Breast epithelium (tissue), 4 donors: Measurements from ENCODE around the gene MFSD11. TPM values are rescaled to one million over a fixed set of nuclear protein-coding genes. Genes with fewer than 3 reads are reported as not detected.

ENCODE experiments used
- DNase-seq, 2 donors: peaks; one replicate each; pipeline ENCODE4 v3.0.0-alpha.2; 2019; ENCODE audit warnings: low spot score in 2 of 2
- H3K27ac ChIP-seq, 2 donors: fragments of 200-600 bp; sonication (generic) in 1 of 2; one replicate each; pipeline ENCODE4 v1.5.1; 2016 to 2019; ENCODE audit warnings: mild to moderate bottlenecking in 1 of 2
- H3K27me3 ChIP-seq, 2 donors: fragments of 200-600 bp; sonication (generic) in 1 of 2; one replicate each; pipeline versions ENCODE4 v1.5.1 to v1.6.0; 2017 to 2019; ENCODE audit warnings: control low read depth in 1 of 2, mild to moderate bottlenecking in 1 of 2
- H3K36me3 ChIP-seq: fragments of 200-600 bp; one replicate; pipeline ENCODE4 v1.5.1; 2019
- H3K4me1 ChIP-seq, 2 donors: fragments of 200-600 bp; sonication (generic); one replicate each; pipeline ENCODE4 v1.5.1; 2016 to 2019; ENCODE audit warnings: control low read depth in 1 of 2
- H3K4me3 ChIP-seq, 3 donors: fragments of 200-600 bp; sonication (generic); 1 replicate in 2 of 3; 2 replicates in 1 of 3; pipeline ENCODE4 v1.5.1; 2016 to 2019; ENCODE audit warnings: mild to moderate bottlenecking in 3 of 3, moderate library complexity in 2 of 3
- H3K9me3 ChIP-seq, 2 donors: fragments of 200-600 bp; sonication (generic) in 1 of 2; one replicate each; pipeline ENCODE4 v1.5.1; 2016 to 2019; ENCODE audit warnings: control low read depth in 1 of 2
- CTCF ChIP-seq, 3 donors: fragments of 450-650 bp; IDR thresholded peaks; one replicate each; pipeline ENCODE4 v1.5.1; 2016 to 2017; ENCODE audit warnings: antibody characterized with exemption in 3 of 3, mild to moderate bottlenecking in 3 of 3, moderate library complexity in 3 of 3
- POLR2A ChIP-seq: fragments of 450-650 bp; IDR thresholded peaks from one replicate; pipeline ENCODE4 v1.6.1; 2016; ENCODE audit warnings: antibody characterized with exemption, mild to moderate bottlenecking, moderate library complexity
- POLR2AphosphoS5 ChIP-seq, 3 donors: sonication (generic); formaldehyde crosslinking; IDR thresholded peaks; one replicate each; pipeline ENCODE4 v1.6.1; 2017; ENCODE audit warnings: antibody characterized with exemption in 3 of 3
- intact Hi-C: fragments of 100-400 bp; cut with DNase I; formaldehyde crosslinking; loops from one replicate; pipeline ENCODE4 v1.15.1; 2023; ENCODE audit warnings: low total_unique reads
- total RNA-seq, 3 donors: library from RNA; depleted of rRNA; stranded (reverse); fragments of >200 nt; gene quantifications; one replicate each; pipeline ENCODE4 v1.1.0, GENCODE V29; 2016

MFSD11 gene
- total RNA-seq, 3 donors from 2014 or later = 20.6 to 42.6 (median 23.6) TPM

GRCh38 chr17:76758570-76758969, 20.7 kb downstream of the MFSD11 start:
- Histone ChIP-seq H3K4me1 (no peaks in the 10 kb centered on the region), H3K4me3 (no peak overlapping the region), H3K36me3 (no peaks in the 10 kb centered on the region), H3K9me3 (no peaks in the 10 kb centered on the region), H3K27me3 (no peaks in the 10 kb centered on the region), H3K27ac (no peak overlapping the region)
- intact Hi-C loops = no loop called here
- DNase-seq = no peak
- TF ChIP-seq POLR2AphosphoS5 (IDR thresholded peaks at IDR 0.05) (no peak), POLR2A (no peak), CTCF (IDR thresholded peaks at IDR 0.05) (no peak)

- intact Hi-C loops = no loop called here
- no peak overlapping the region for H3K27ac ChIP-seq
- H3K36me3 ChIP-seq = peaks cover 5% of the 10 kb centered on the region
- no peak for TF ChIP-seq POLR2A
- no peak for TF ChIP-seq POLR2AphosphoS5 (IDR thresholded peaks at IDR 0.05)
- TF ChIP-seq CTCF (IDR thresholded peaks at IDR 0.05) = no peak
- DNase-seq = no peak
- no peaks in the 10 kb centered on the region for H3K9me3 ChIP-seq
- no peaks in the 10 kb centered on the region for H3K27me3 ChIP-seq
- H3K4me3 ChIP-seq = no peak overlapping the region
- no peaks in the 10 kb centered on the region for H3K4me1 ChIP-seq
These were observed 35.1 kb downstream of the MFSD11 start for GRCh38 chr17:76772842-76773525.

GRCh38 chr17:76775021-76775600, 37.2 kb downstream of the MFSD11 start:
- Histone ChIP-seq H3K36me3 (peaks cover 5% of the 10 kb centered on the region), H3K9me3 (no peaks in the 10 kb centered on the region), H3K4me3 (no peak overlapping the region), H3K27me3 (no peaks in the 10 kb centered on the region), H3K27ac (no peak overlapping the region), H3K4me1 (no peaks in the 10 kb centered on the region)
- no peak for TF ChIP-seq POLR2A
- TF ChIP-seq CTCF (IDR thresholded peaks at IDR 0.05) = no peak
- TF ChIP-seq POLR2AphosphoS5 (IDR thresholded peaks at IDR 0.05) = no peak
- DNase-seq = no peak
- intact Hi-C loops = no loop called here

- Histone ChIP-seq H3K9me3 (no peaks in the 10 kb centered on the region), H3K4me1 (no peaks in the 10 kb centered on the region), H3K27ac (no peak overlapping the region), H3K36me3 (no peaks in the 10 kb centered on the region), H3K27me3 (no peaks in the 10 kb centered on the region), H3K4me3 (no peak overlapping the region)
- intact Hi-C loops = no loop called here
- no peak for DNase-seq
- no peak for TF ChIP-seq POLR2AphosphoS5 (IDR thresholded peaks at IDR 0.05)
- TF ChIP-seq CTCF (IDR thresholded peaks at IDR 0.05) = no peak
- no peak for TF ChIP-seq POLR2A
These were observed 43.4 kb downstream of the MFSD11 start for GRCh38 chr17:76781056-76781982.

GRCh38 chr17:76783146-76783545, 45.2 kb downstream of the MFSD11 start:
- intact Hi-C loops = no loop called here
- no peak overlapping the region for H3K27ac ChIP-seq
- no peaks in the 10 kb centered on the region for H3K36me3 ChIP-seq
- H3K4me3 ChIP-seq = no peak overlapping the region
- no peak for TF ChIP-seq POLR2AphosphoS5 (IDR thresholded peaks at IDR 0.05)
- no peak for TF ChIP-seq POLR2A
- no peak for TF ChIP-seq CTCF (IDR thresholded peaks at IDR 0.05)
- no peak for DNase-seq
- no peaks in the 10 kb centered on the region for H3K27me3 ChIP-seq
- H3K4me1 ChIP-seq = no peaks in the 10 kb centered on the region
- H3K9me3 ChIP-seq = no peaks in the 10 kb centered on the region
